Ectodermal cell (in vitro differentiated cells): ENCODE results near the gene PRXL2B.

Experiments used
- H3K27ac ChIP-seq: 2 replicates; pipeline ENCODE4 v1.7.0; 2013; ENCODE audit warnings: mild to moderate bottlenecking, low read depth, low read length; ENCODE audit not compliant: insufficient read depth, poor library complexity, severe bottlenecking
- H3K27me3 ChIP-seq: 2 replicates; pipeline ENCODE4 v1.7.0; 2013; ENCODE audit warnings: mild to moderate bottlenecking, low read length; ENCODE audit not compliant: insufficient read depth, control insufficient read depth, poor library complexity, severe bottlenecking
- H3K36me3 ChIP-seq: one replicate; pipeline ENCODE4 v1.7.0; 2013; ENCODE audit warnings: low read length; ENCODE audit not compliant: control insufficient read depth, insufficient read depth
- H3K4me1 ChIP-seq: one replicate; pipeline ENCODE4 v1.7.0; 2013; ENCODE audit warnings: low read length; ENCODE audit not compliant: control insufficient read depth, insufficient read depth
- H3K4me3 ChIP-seq: 2 replicates; pipeline ENCODE4 v1.7.0; 2013; ENCODE audit warnings: low read depth, low read length, control low read depth; ENCODE audit not compliant: insufficient read depth
- H3K9me3 ChIP-seq: 2 replicates; pipeline ENCODE4 v1.7.0; 2013; ENCODE audit warnings: mild to moderate bottlenecking, low read length, moderate library complexity; ENCODE audit not compliant: control insufficient read depth
- WGBS, 2 experiments: methylation state at CpG; one replicate each; pipeline ENCODE4 v1.1.7; 2013; ENCODE audit warnings: missing lambda C conversion rate in 2 of 2; 5-methylcytosine and 5-hydroxymethylcytosine counted together

PRXL2B gene

GRCh38 chr1:2601721-2602303 is 15.2 kb downstream of the PRXL2B start:
- no peaks in the 10 kb centered on the region for H3K9me3 ChIP-seq
- no peak overlapping the region for H3K4me3 ChIP-seq
- no peak overlapping the region for H3K27ac ChIP-seq
- no peaks in the 10 kb centered on the region for H3K36me3 ChIP-seq
- 84 to 86% methylated on average over 18 of the region's 18 CpGs for WGBS, 2 experiments
- no peaks in the 10 kb centered on the region for H3K27me3 ChIP-seq
- H3K4me1 ChIP-seq = no peaks in the 10 kb centered on the region

GRCh38 chr1:2602311-2602835 is 15.8 kb downstream of the PRXL2B start:
- H3K9me3 ChIP-seq = no peaks in the 10 kb centered on the region

DNA sequence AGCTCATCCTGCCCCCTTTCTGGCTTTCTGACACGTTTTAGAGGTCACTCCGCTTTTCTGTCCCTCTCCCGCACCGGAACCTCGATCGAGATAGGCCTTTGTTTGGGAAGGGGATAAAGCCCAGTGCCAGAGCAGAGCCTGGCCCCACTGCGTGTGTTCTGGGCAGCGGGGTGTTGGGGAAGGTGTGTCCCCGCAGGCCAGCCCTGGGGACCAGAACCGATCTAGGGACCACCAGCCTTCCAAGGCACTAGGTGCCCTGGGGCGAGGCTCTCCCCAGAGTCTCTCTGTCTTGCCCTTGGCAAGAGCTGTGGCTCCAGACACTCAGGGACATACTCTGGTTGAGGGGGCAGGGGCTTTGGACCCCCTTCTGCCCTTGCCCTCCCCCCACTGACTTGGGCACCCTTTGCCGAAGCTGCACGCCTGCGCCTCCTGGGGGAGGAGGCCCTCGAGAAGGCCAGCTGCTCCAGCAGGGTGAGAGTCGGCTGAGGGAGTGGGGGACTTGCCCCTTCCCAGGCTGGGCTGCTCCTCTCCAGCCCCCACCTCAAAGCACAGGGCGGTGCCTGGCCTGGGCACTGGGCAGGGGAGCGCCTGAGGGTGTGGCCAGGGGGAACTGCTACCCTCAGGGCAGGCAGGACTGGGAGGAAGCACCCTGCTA is 16.4 kb downstream of the PRXL2B start:
- Histone ChIP-seq H3K27ac (no peak overlapping the region), H3K27me3 (no peaks in the 10 kb centered on the region), H3K4me3 (no peak overlapping the region), H3K36me3 (no peaks in the 10 kb centered on the region), H3K9me3 (no peaks in the 10 kb centered on the region), H3K4me1 (no peaks in the 10 kb centered on the region)
- WGBS, 2 experiments = 86 to 87% methylated on average over 18 of the region's 18 CpGs

More at GRCh38 chr1:2602311-2602835, 15.8 kb downstream of the PRXL2B start:
- 86 to 89% methylated on average over 15 of the region's 15 CpGs for WGBS, 2 experiments
- Histone ChIP-seq H3K4me1 (no peaks in the 10 kb centered on the region), H3K27ac (no peak overlapping the region), H3K4me3 (no peak overlapping the region), H3K36me3 (no peaks in the 10 kb centered on the region), H3K27me3 (no peaks in the 10 kb centered on the region)

DNA sequence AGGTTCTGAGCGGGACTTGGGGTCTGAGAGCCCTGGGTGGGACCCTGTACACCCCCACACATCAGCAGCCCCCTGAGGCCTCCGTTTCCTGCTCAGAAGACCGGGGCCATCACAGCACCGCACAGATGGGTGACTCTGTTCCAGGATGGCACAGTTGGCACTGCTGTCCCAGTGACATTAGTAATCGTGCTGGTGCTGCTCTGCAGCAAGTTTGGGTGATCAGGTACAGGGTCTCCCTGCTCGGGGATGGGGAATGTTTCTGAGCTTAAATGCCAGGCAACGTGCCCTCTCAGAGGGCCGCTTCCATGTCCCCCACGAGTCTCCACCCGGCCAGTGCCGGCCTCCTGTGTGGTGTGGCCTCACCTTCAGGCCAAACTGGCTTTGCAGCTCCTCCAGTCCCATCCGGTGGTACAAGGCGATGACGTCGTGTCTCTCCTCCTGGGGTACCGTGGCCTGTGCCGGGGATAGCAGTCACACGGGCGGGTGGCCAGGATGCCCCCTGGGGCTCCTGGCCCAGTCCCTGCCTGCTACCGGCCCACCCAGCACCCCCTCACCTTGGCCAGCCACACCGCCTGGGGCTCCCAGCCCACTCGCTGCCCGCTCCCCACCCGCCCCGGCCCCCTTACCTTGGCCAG is 17.1 kb downstream of the PRXL2B start:
- Histone ChIP-seq H3K36me3 (no peaks in the 10 kb centered on the region), H3K27ac (no peak overlapping the region), H3K4me3 (no peak overlapping the region), H3K9me3 (no peaks in the 10 kb centered on the region), H3K27me3 (no peaks in the 10 kb centered on the region), H3K4me1 (no peaks in the 10 kb centered on the region)
- WGBS, 2 experiments = 91 to 92% methylated on average over 25 of the region's 25 CpGs

DNA sequence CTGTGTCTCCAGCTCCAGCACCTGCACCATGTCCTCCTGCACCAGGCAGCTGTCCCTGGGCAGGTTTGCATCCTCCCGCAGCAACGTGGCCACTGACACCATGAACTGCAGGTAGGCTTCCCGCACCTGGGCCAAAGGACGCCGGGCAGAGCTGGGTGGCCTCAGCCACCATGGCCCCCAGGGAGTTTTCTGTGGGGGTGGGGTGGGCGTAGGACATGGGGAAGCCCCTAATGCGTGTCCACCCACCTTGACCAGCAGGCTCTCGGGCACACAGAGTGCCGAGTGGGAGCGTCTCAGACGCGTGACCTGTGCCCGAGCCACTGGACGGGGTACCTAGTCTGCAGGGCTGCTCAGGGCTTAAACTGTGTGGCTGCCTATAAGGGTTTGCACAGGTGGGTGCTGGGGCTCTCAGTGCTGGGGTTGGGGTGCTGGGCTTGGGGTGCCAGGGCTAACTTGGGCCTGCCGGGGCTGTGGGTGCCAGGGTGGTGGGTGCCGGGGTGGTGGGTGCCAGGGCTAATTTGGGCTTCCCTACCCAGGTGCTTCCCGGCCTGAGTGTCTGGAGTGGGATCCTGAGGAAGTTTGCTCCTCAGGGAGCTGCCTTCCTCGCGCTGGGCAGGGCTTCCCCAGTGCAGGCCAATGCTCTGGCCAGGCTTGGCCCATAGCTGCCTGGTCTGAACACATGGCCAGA is 17.7 kb downstream of the PRXL2B start:
- no peaks in the 10 kb centered on the region for H3K36me3 ChIP-seq
- WGBS, 2 experiments = 89 to 91% methylated on average over 19 of the region's 19 CpGs
- no peaks in the 10 kb centered on the region for H3K27me3 ChIP-seq

DNA sequence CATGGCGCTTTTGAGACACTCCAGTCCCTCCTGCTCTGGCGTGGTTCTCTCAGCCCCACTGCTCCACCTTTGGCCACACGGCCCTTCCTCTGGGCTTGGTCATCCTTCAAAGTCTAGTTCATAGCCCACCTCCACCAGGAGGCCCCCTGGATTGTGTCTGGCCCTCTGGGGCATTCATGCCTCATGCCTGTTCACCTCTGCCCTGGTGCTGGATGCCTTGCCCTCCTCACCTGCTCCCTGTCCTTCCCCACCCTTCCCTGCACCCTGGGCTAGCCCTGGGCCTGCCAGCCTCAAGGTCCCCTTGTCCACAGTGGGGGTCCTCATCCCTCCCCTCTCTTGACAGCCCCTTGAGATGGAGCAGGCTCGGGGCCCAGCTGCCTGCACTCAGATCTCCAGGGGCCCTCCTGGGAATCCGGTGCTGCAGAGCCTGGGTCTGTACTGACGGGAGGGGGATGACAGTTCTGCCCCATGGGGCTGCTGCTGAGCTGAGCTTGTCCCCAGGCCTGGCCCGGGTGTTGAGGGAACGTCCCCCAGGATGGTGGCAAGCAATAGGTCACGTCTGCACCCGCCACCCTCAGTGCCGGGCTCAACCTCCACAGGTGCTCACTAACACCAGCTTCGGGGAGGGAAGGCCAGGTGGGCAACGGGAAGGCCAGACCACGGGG is 18.4 kb downstream of the PRXL2B start:
- Histone ChIP-seq H3K9me3 (no peaks in the 10 kb centered on the region), H3K4me3 (no peak overlapping the region), H3K4me1 (no peaks in the 10 kb centered on the region), H3K36me3 (no peaks in the 10 kb centered on the region), H3K27ac (no peak overlapping the region), H3K27me3 (no peaks in the 10 kb centered on the region)
- 90 to 92% methylated on average over 14 of the region's 14 CpGs for WGBS, 2 experiments

More for the DNA sequence above, 17.7 kb downstream of the PRXL2B start:
- Histone ChIP-seq H3K27ac (no peak overlapping the region), H3K4me3 (no peak overlapping the region), H3K4me1 (no peaks in the 10 kb centered on the region), H3K9me3 (no peaks in the 10 kb centered on the region)

- Histone ChIP-seq H3K36me3 (no peaks in the 10 kb centered on the region), H3K27ac (no peak overlapping the region), H3K4me1 (no peaks in the 10 kb centered on the region), H3K4me3 (no peak overlapping the region), H3K27me3 (no peaks in the 10 kb centered on the region), H3K9me3 (no peaks in the 10 kb centered on the region)
- 93 to 94% methylated on average over 48 of the region's 48 CpGs for WGBS, 2 experiments
Measured at GRCh38 chr1:2605509-2606395, 19.2 kb downstream of the PRXL2B start.

- no peaks in the 10 kb centered on the region for H3K27me3 ChIP-seq
Measured at GRCh38 chr1:2606396-2606880, 19.9 kb downstream of the PRXL2B start.

More at GRCh38 chr1:2606396-2606880, 19.9 kb downstream of the PRXL2B start:
- Histone ChIP-seq H3K9me3 (no peaks in the 10 kb centered on the region), H3K36me3 (no peaks in the 10 kb centered on the region), H3K4me1 (no peaks in the 10 kb centered on the region), H3K27ac (no peak overlapping the region), H3K4me3 (no peak overlapping the region)
- 86% methylated on average over 15 of the region's 15 CpGs for WGBS, 2 experiments
